AG04450 (cell line): ENCODE measurements around the gene TMEM223. TPM values are rescaled to one million over a fixed set of nuclear protein-coding genes. Genes with fewer than 3 reads are reported as not detected.

Source experiments
- CTCF ChIA-PET: fragments of 300-600, 350-600 bp; formaldehyde crosslinking; extraction: SDS; loops from one replicate; lab custom pipeline; 2022; ENCODE audit warnings: antibody characterized with exemption, inconsistent platforms; lab: Charles Lee
- POLR2A ChIA-PET: fragments of 350-600 bp; formaldehyde crosslinking; extraction: SDS; loops from one replicate; lab custom pipeline; 2021; ENCODE audit warnings: antibody characterized with exemption, inconsistent platforms; lab: Yijun Ruan, JAX
- DNase-seq: peaks from one replicate; pipeline ENCODE4 v3.0.0-alpha.2; 2011; ENCODE audit warnings: low read depth, low spot score
- H3K27ac ChIP-seq: one replicate; pipeline ENCODE4 v1.5.1; 2012; ENCODE audit warnings: low read depth, low read length, control low read depth
- H3K27me3 ChIP-seq: one replicate; pipeline ENCODE4 v1.6.0; 2012; ENCODE audit warnings: low read length; ENCODE audit not compliant: control insufficient read depth, insufficient read depth
- H3K4me3 ChIP-seq: 2 replicates; pipeline ENCODE4 v1.5.1; 2011; ENCODE audit warnings: mild to moderate bottlenecking, low read depth, low read length, control low read depth
- H3K9me3 ChIP-seq: 2 replicates; pipeline ENCODE4 v1.5.1; 2012; ENCODE audit warnings: low read length; ENCODE audit not compliant: control insufficient read depth, insufficient read depth
- polyA plus RNA-seq: library from polyadenylated mRNA; depleted of rRNA; stranded (reverse); fragments of >200 nt; gene quantifications from 2 replicates; pipeline ENCODE4 v1.2.3, GENCODE V29; 2011
- TF ChIP-seq, protein P1 (sequence below): IDR thresholded peaks from 2 replicates; pipeline ENCODE4 v1.5.1; 2011; ENCODE audit warnings: low read depth, low read length, control low read depth, inconsistent platforms

Gene TMEM223
- polyA plus RNA-seq, 1 experiment: 13.5 TPM

DNA sequence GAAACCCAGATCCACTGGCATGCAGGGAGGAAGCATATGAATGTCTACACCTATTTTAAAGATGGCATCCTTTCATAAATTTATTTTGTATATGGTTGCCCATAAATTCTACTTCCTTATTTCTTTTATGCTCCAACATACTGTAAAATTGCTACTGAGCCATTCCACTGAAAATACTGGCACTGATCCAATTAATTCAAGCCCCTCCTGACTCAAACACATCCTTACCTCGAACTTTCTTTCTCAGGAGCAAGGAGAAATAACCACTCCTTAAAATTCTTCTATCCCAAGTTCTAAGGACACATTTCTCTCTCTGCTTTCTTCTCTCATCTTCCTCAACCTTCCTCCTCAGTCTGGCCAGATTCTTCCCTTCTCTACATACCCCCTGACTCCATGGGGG lies 18.9 kb upstream of the TMEM223 start:
- no peaks in the 10 kb centered on the region for H3K27me3 ChIP-seq
- TF ChIP-seq, protein P1, sequence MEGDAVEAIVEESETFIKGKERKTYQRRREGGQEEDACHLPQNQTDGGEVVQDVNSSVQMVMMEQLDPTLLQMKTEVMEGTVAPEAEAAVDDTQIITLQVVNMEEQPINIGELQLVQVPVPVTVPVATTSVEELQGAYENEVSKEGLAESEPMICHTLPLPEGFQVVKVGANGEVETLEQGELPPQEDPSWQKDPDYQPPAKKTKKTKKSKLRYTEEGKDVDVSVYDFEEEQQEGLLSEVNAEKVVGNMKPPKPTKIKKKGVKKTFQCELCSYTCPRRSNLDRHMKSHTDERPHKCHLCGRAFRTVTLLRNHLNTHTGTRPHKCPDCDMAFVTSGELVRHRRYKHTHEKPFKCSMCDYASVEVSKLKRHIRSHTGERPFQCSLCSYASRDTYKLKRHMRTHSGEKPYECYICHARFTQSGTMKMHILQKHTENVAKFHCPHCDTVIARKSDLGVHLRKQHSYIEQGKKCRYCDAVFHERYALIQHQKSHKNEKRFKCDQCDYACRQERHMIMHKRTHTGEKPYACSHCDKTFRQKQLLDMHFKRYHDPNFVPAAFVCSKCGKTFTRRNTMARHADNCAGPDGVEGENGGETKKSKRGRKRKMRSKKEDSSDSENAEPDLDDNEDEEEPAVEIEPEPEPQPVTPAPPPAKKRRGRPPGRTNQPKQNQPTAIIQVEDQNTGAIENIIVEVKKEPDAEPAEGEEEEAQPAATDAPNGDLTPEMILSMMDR: no peak
- H3K4me3 ChIP-seq: no peak overlapping the region
- no peaks in the 10 kb centered on the region for H3K9me3 ChIP-seq
- CTCF ChIA-PET: no interaction called here
- no peak overlapping the region for H3K27ac ChIP-seq
- POLR2A ChIA-PET: interaction anchor here (1.0 kb wide), 1 partner anchor 21 kb away, joined by 8 read pairs; the partner anchor contains the start of gene STX5
- no peak for DNase-seq

DNA sequence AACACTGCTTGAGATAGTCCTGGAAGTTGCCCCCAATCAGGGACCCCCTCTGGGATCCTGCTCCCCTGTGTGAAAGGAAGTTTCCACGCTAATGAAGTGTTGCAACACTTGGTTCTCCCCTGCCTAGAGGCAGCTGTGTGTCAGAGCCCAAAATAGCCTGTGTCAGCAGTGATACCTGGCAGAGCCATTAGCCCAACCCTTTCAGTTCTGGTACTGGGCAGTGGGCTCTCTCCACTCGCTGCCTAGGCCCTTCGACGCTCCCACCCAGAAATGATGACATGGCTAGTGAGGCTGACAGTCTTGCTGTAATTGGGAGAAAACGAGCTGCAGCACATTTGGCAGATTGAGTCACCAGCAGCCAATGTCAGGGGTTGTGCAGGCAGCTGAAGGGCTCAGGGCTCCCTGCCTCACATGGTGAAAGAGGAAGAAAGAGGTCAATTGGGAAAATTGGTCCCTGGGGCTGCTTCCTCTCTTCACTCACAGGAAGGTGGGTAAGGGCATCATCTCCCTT lies 14.9 kb upstream of the TMEM223 start:
- CTCF ChIA-PET: interaction anchor here (0.6 to 1.8 kb wide), 4 partner anchors 9 to 34 kb away, joined by 4 to 9 read pairs (median 5); no protein-coding TSS in a partner anchor
- H3K27ac ChIP-seq: peak overlapping the region; percentile 61
- DNase-seq: no peak

DNA sequence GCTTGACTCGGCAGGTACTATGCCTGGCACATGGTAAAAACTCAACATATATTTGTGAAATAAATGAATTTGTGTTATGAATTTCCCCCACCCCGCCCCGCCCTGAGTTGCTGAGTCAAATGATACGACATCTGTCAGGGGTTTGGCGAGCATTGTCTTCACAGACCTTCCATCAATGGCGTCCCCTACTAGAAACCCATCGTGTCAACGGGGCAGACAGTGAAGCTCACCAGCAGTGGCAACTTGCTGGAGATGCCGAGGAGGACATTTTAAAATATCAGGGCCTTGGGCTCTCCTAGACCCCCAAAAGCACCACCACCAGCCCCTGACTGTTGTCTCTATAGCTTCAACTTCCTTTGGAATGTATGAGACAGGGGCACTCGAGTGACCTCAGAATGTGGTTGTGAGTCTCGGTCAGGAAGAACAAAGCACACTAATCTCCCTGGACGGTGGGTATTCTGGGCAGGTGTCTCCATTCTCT lies 14.2 kb upstream of the TMEM223 start:
- Histone ChIP-seq H3K4me3 (peak overlapping the region; percentile 96), H3K27me3 (no peaks in the 10 kb centered on the region), H3K27ac (no peak overlapping the region), H3K9me3 (no peaks in the 10 kb centered on the region)
- DNase-seq: no peak
- ChIA-PET CTCF (interaction anchor here (0.5 to 1.3 kb wide), 5 partner anchors 9 to 78 kb away, joined by 3 to 9 read pairs (median 4); no protein-coding TSS in a partner anchor), POLR2A (interaction anchor here (0.5 to 3.6 kb wide), 11 partner anchors 9 to 117 kb away, joined by 3 to 33 read pairs (median 4); partner anchors contain the start of genes HNRNPUL2, STX5, TEX54 and TMEM179B)
- TF ChIP-seq, protein P1: no peak

More for the DNA sequence above, 14.9 kb upstream of the TMEM223 start:
- H3K27me3 ChIP-seq: no peaks in the 10 kb centered on the region
- no peaks in the 10 kb centered on the region for H3K9me3 ChIP-seq
- POLR2A ChIA-PET: interaction anchor here (0.5 to 3.6 kb wide), 9 partner anchors 12 to 79 kb away, joined by 3 to 33 read pairs (median 4); partner anchors contain the start of genes HNRNPUL2, STX5, TEX54 and TMEM179B
- TF ChIP-seq, protein P1: no peak
- no peak overlapping the region for H3K4me3 ChIP-seq

DNA sequence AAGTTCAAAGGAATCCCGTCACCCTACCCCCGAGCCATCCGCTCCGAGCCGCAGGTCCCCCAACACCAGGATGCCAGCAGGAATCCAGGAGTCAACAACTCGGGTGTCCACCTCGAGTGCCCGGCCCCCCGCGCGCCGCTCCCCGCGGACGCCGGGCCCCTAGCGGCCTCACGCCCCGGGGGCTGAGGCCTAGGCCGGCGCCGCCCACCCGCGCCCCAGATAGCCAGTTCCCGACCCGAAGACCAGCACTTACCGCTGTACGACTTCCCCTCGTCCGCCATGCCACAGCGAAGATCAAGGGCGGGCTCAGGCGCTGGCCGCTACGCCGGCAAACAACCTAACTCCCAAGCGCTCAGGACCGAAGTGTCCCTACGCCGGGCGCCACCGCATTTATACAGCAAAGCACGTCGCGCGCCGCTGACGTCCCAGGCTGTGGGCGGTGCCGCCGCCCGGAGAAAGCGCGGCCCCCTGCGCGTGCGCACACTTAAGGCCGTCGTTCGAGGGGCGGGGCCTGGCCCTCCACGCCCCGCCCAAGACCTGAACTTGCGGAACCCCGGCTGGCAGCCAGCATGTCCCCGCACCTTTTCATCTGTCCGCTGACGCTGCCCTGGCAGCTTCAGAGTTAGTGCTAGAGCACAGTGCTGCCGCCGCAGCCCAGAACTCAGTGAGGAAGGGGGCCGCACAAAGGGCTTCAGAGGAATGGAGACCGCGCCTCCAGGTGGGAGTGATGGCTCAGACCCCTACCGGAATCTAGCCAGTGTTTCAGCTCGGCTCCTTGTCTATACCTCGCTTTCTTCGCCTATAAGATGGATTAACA lies 13.5 kb upstream of the TMEM223 start, which contains the start of gene NXF1:
TSS of gene NXF1 (minus strand) at position 365 of the 817 bp plus-strand sequence. CDS start at position 281, 84 bp downstream.
- Histone ChIP-seq H3K27me3 (no peaks in the 10 kb centered on the region), H3K27ac (peak within 1 kb of the TSS; percentile 81), H3K9me3 (no peaks in the 10 kb centered on the region), H3K4me3 (peak within 1 kb of the TSS; percentile 96)
- DNase-seq: peak; percentile 87
- TF ChIP-seq, protein P1: peak; percentile 14; the same call in 1 of the 2 replicates
- ChIA-PET CTCF (interaction anchor here (0.6 to 1.3 kb wide), 4 partner anchors 10 to 79 kb away, joined by 3 to 9 read pairs (median 6); no protein-coding TSS in a partner anchor), POLR2A (interaction anchor here (0.6 to 3.6 kb wide), 9 partner anchors 10 to 118 kb away, joined by 3 to 33 read pairs (median 6); partner anchors contain the start of genes STX5, TAF6L, TEX54 and ZBTB3)
